ENCODE results near the gene LNX1. TPM values are rescaled to one million over a fixed set of nuclear protein-coding genes. Genes with fewer than 3 reads are reported as not detected.

Gene LNX1
- total and polyA plus RNA-seq, 10 of the 15 experiments (the other 5 are each of a cell fraction or from before 2014, with no cell fraction given) = 0.72 to 1.4 (median 1.0) TPM

DNA sequence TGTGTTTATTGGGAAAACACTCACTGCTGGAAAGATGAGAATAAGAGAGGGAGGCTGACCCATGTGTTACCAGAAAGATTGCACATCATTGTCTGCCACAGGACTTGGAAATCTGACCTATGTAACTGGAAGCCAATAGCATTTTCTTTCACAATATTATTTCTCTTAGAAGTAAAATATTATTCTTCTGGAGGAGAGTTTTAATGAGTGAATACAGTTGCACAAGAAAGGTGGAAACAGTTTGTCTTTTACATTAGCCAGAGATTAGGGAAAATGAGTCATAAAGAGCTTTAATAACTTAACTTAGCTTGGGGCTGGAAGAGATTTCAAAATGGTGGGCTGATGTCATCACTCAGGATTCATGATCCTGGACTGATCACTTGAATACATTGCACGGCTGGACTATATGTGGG is 31.5 kb upstream of the LNX1 start:
- H2AFZ ChIP-seq (ENCODE audit: control insufficient read depth, low read depth, low read length) = no peak overlapping the region
- H4K20me1 ChIP-seq (ENCODE audit: control insufficient read depth, insufficient read depth) = no peaks in the 10 kb centered on the region
- no peak for TF ChIP-seq SUZ12 (IDR thresholded peaks at IDR 0.05; ENCODE audit: unreplicated experiment)
- 45% methylated on average over 1 of the region's 1 CpG for WGBS (ENCODE audit: insufficient coverage, insufficient replicate concordance, low lambda C conversion rate, missing lambda C conversion rate)
- no peaks in the 10 kb centered on the region for H3K36me3 ChIP-seq (ENCODE audit: control insufficient read depth in 2 of 2, insufficient read depth in 2 of 2, low read length in 1 of 2)
- RAD21 ChIA-PET (ENCODE audit: unreplicated experiment) = interaction anchor here (1.5 kb wide), 1 partner anchor 18 kb away, joined by 5 read pairs; no protein-coding TSS in a partner anchor
- DNase-seq (ENCODE audit: low read depth, low spot score) (no peak), ATAC-seq (no peak), FAIRE-seq (no peak)
- H3K4me2 ChIP-seq (ENCODE audit: control insufficient read depth, insufficient read depth) = no peak overlapping the region
- no peaks in the 10 kb centered on the region for H3K4me1 ChIP-seq (ENCODE audit: control insufficient read depth, insufficient read depth, low read length)
- CTCF ChIA-PET = interaction anchor here (0.6 to 1.1 kb wide), 2 partner anchors 49 to 84 kb away, joined by 4 to 5 read pairs; no protein-coding TSS in a partner anchor
- no peak overlapping the region for H3K9ac ChIP-seq (ENCODE audit: control insufficient read depth, insufficient read depth, low read length)
- H3K4me3 ChIP-seq = no peak overlapping the region
- BruUV-seq (replicated peaks) = no TSS peak
- in situ Hi-C loops (cut with MboI) (no loop called here), intact Hi-C loops (cut with micrococcal nuclease; ENCODE audit: unreplicated experiment) (no loop called here)
- no peak overlapping the region for H3K27ac ChIP-seq (ENCODE audit: control insufficient read depth, insufficient read depth)
- POLR2A ChIA-PET = no interaction called here
- H3K9me3 ChIP-seq (replicated peaks; ENCODE audit: control insufficient read depth, insufficient read depth, low read length) = no peaks in the 10 kb centered on the region; the same call in 1 of the 3 replicates
- SMC1A ChIA-PET (ENCODE audit: uncharacterized antibody, unreplicated experiment) = interaction anchor here (0.6 to 1.8 kb wide), 5 partner anchors 12 to 67 kb away, joined by 3 to 7 read pairs (median 4); no protein-coding TSS in a partner anchor
- no peaks in the 10 kb centered on the region for H3K27me3 ChIP-seq (replicated peaks in 1 of 2; ENCODE audit: control insufficient read depth in 2 of 2, insufficient read depth in 2 of 2, low read length in 1 of 2)
- H3K79me2 ChIP-seq (ENCODE audit: control insufficient read depth, insufficient read depth, low read length) = no peaks in the 10 kb centered on the region

- BruUV-seq (replicated peaks) = no TSS peak
- TF ChIP-seq, protein P1, sequence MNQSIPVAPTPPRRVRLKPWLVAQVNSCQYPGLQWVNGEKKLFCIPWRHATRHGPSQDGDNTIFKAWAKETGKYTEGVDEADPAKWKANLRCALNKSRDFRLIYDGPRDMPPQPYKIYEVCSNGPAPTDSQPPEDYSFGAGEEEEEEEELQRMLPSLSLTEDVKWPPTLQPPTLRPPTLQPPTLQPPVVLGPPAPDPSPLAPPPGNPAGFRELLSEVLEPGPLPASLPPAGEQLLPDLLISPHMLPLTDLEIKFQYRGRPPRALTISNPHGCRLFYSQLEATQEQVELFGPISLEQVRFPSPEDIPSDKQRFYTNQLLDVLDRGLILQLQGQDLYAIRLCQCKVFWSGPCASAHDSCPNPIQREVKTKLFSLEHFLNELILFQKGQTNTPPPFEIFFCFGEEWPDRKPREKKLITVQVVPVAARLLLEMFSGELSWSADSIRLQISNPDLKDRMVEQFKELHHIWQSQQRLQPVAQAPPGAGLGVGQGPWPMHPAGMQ (IDR thresholded peaks at IDR 0.05; ENCODE audit: borderline replicate concordance) = no peak
- peak in 1 of 3 experiments; percentile 28; a peak in 1 of 6 replicates for TF ChIP-seq CTCF (IDR thresholded peaks at IDR 0.05 in 2 of 3, conservative IDR thresholded peaks at IDR 0.05 in 1 of 3; ENCODE audit: control insufficient read depth in 2 of 3, extremely low read depth in 1 of 3, insufficient read depth in 1 of 3, low read depth in 3 of 3, low read length in 3 of 3)
Measured at GRCh38 chr4:53620956-53621355, 29.7 kb upstream of the LNX1 start.

More at GRCh38 chr4:53620956-53621355, 29.7 kb upstream of the LNX1 start:
- no peaks in the 10 kb centered on the region for H3K4me1 ChIP-seq (ENCODE audit: control insufficient read depth, insufficient read depth, low read length)
- H3K9ac ChIP-seq (ENCODE audit: control insufficient read depth, insufficient read depth, low read length) = no peak overlapping the region
- H3K27ac ChIP-seq (ENCODE audit: control insufficient read depth, insufficient read depth) = no peak overlapping the region
- FAIRE-seq = no peak
- H2AFZ ChIP-seq (ENCODE audit: control insufficient read depth, low read depth, low read length) = no peak overlapping the region
- 76% methylated on average over 3 of the region's 3 CpGs for WGBS (ENCODE audit: insufficient coverage, insufficient replicate concordance, low lambda C conversion rate, missing lambda C conversion rate)
- CTCF ChIA-PET = no interaction called here
- H3K79me2 ChIP-seq (ENCODE audit: control insufficient read depth, insufficient read depth, low read length) = no peaks in the 10 kb centered on the region
- no peak overlapping the region for H3K4me3 ChIP-seq
- no peak for DNase-seq (ENCODE audit: low read depth, low spot score)
- no peak overlapping the region for H3K4me2 ChIP-seq (ENCODE audit: control insufficient read depth, insufficient read depth)
- RAD21 ChIA-PET (ENCODE audit: unreplicated experiment) = no interaction called here
- intact Hi-C loops (cut with micrococcal nuclease; ENCODE audit: unreplicated experiment) = no loop called here
- H3K27me3 ChIP-seq (replicated peaks in 1 of 2; ENCODE audit: control insufficient read depth in 2 of 2, insufficient read depth in 2 of 2, low read length in 1 of 2) = no peaks in the 10 kb centered on the region
- POLR2A ChIA-PET = no interaction called here
- in situ Hi-C loops (cut with MboI) = no loop called here
- no peaks in the 10 kb centered on the region for H3K36me3 ChIP-seq (ENCODE audit: control insufficient read depth in 2 of 2, insufficient read depth in 2 of 2, low read length in 1 of 2)
- SMC1A ChIA-PET (ENCODE audit: uncharacterized antibody, unreplicated experiment) = no interaction called here
- no peaks in the 10 kb centered on the region for H4K20me1 ChIP-seq (ENCODE audit: control insufficient read depth, insufficient read depth)
- ATAC-seq = no peak; the same call in 2 of the 3 replicates
- no peaks in the 10 kb centered on the region; the same call in 1 of the 3 replicates for H3K9me3 ChIP-seq (replicated peaks; ENCODE audit: control insufficient read depth, insufficient read depth, low read length)

All from GM12878 (cell line).